ENCODE data around the gene CYTH2.

The CYTH2 gene

GRCh38 chr19:48436586-48436985, 32.6 kb upstream of the CYTH2 start:
- TF ChIP-seq TAF1 (IDR thresholded peaks at IDR 0.05; ENCODE audit: borderline replicate concordance, insufficient read depth, low read length) (no peak), REST (IDR thresholded peaks at IDR 0.05; ENCODE audit: insufficient read depth in 1 of 2, low read depth in 2 of 2, low read length in 2 of 2) (no peak), FOXP2 (optimal IDR thresholded peaks at IDR 0.05; ENCODE audit: borderline replicate concordance, extremely low read depth, extremely low read length, insufficient read depth) (no peak), SIN3A (IDR thresholded peaks at IDR 0.05; ENCODE audit: borderline replicate concordance, insufficient read depth, low read length) (no peak), POLR2AphosphoS5 (IDR thresholded peaks at IDR 0.05; ENCODE audit: low read depth, low read length) (no peak)

- TF ChIP-seq POLR2AphosphoS5 (IDR thresholded peaks at IDR 0.05; ENCODE audit: low read depth, low read length): no peak
- TF ChIP-seq REST (IDR thresholded peaks at IDR 0.05; ENCODE audit: insufficient read depth in 1 of 2, low read depth in 2 of 2, low read length in 2 of 2): no peak
Observed at GRCh38 chr19:48441360-48442050, 27.7 kb upstream of the CYTH2 start.

GRCh38 chr19:48442116-48443035, 26.8 kb upstream of the CYTH2 start:
- TF ChIP-seq SIN3A (IDR thresholded peaks at IDR 0.05; ENCODE audit: borderline replicate concordance, insufficient read depth, low read length) (no peak), POLR2AphosphoS5 (IDR thresholded peaks at IDR 0.05; ENCODE audit: low read depth, low read length) (no peak), FOXP2 (optimal IDR thresholded peaks at IDR 0.05; ENCODE audit: borderline replicate concordance, extremely low read depth, extremely low read length, insufficient read depth) (no peak), TAF1 (IDR thresholded peaks at IDR 0.05; ENCODE audit: borderline replicate concordance, insufficient read depth, low read length) (no peak), REST (IDR thresholded peaks at IDR 0.05; ENCODE audit: insufficient read depth in 1 of 2, low read depth in 2 of 2, low read length in 2 of 2) (no peak)

DNA sequence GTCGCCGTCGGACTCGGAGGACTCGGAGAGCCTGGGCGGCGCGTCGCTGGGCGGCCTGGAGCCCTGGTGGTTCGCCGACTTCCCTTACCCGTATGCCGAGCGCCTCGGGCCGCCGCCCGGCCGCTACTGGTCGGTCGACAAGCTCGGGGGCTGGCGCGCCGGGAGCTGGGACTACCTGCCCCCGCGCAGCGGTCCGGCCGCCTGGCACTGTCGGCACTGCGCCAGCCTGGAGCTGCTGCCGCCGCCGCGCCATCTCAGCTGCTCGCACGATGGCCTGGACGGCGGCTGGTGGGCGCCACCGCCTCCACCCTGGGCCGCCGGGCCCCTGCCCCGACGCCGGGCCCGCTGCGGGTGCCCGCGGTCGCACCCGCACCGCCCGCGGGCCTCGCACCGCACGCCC, 25.9 kb upstream of the CYTH2 start:
- TF ChIP-seq REST (IDR thresholded peaks at IDR 0.05; ENCODE audit: insufficient read depth in 1 of 2, low read depth in 2 of 2, low read length in 2 of 2) (no peak), FOXP2 (optimal IDR thresholded peaks at IDR 0.05; ENCODE audit: borderline replicate concordance, extremely low read depth, extremely low read length, insufficient read depth) (no peak), POLR2AphosphoS5 (IDR thresholded peaks at IDR 0.05; ENCODE audit: low read depth, low read length) (no peak), TAF1 (IDR thresholded peaks at IDR 0.05; ENCODE audit: borderline replicate concordance, insufficient read depth, low read length) (no peak), SIN3A (IDR thresholded peaks at IDR 0.05; ENCODE audit: borderline replicate concordance, insufficient read depth, low read length) (no peak)
